ENCODE measurements around the gene SEZ6.

The SEZ6 gene

GRCh38 chr17:29000973-29001372, 4.9 kb downstream of the SEZ6 start:
- no peak for DNase-seq

GRCh38 chr17:28999206-28999605, 6.6 kb downstream of the SEZ6 start:
- no peak for DNase-seq

- no peak for DNase-seq
These were observed 8.0 kb downstream of the SEZ6 start for GRCh38 chr17:28997806-28998205.

GRCh38 chr17:28996554-28997096, 9.2 kb downstream of the SEZ6 start:
- no peak for DNase-seq

GRCh38 chr17:28993645-28994426, 12.0 kb downstream of the SEZ6 start:
- DNase-seq = no peak

GRCh38 chr17:28992625-28993600, 12.9 kb downstream of the SEZ6 start:
- no peak for DNase-seq

- no peak for DNase-seq
These were observed 13.6 kb downstream of the SEZ6 start for GRCh38 chr17:28992185-28992584.

GRCh38 chr17:28991779-28992178, 14.1 kb downstream of the SEZ6 start:
- no peak for DNase-seq

GRCh38 chr17:28989028-28989427, 16.8 kb downstream of the SEZ6 start:
- no peak for DNase-seq

- DNase-seq = no peak
These were observed 17.4 kb downstream of the SEZ6 start for GRCh38 chr17:28988475-28988874.

GRCh38 chr17:28986714-28987655, 18.8 kb downstream of the SEZ6 start:
- DNase-seq = no peak

GRCh38 chr17:28985950-28986713, 19.7 kb downstream of the SEZ6 start:
- DNase-seq = no peak

GRCh38 chr17:28983286-28984230, 22.3 kb downstream of the SEZ6 start:
- no peak for DNase-seq

- DNase-seq = no peak
These were observed 23.6 kb downstream of the SEZ6 start for GRCh38 chr17:28982131-28982793.

GRCh38 chr17:28978356-28978964, 27.4 kb downstream of the SEZ6 start:
- DNase-seq = no peak

- DNase-seq = no peak
These were observed 28.0 kb downstream of the SEZ6 start for GRCh38 chr17:28977659-28978355.

GRCh38 chr17:28975646-28976045, 30.2 kb downstream of the SEZ6 start:
- DNase-seq = no peak

- DNase-seq = no peak
These were observed 30.8 kb downstream of the SEZ6 start for GRCh38 chr17:28975031-28975430.

- DNase-seq = no peak
These were observed 31.4 kb downstream of the SEZ6 start for GRCh38 chr17:28974451-28974850.
